ENCODE data around the gene VWF. TPM values are rescaled to one million over a fixed set of nuclear protein-coding genes. Genes with fewer than 3 reads are reported as not detected.

Gene VWF
- total RNA-seq, 1 donor from 2014 or later = not detected

DNA sequence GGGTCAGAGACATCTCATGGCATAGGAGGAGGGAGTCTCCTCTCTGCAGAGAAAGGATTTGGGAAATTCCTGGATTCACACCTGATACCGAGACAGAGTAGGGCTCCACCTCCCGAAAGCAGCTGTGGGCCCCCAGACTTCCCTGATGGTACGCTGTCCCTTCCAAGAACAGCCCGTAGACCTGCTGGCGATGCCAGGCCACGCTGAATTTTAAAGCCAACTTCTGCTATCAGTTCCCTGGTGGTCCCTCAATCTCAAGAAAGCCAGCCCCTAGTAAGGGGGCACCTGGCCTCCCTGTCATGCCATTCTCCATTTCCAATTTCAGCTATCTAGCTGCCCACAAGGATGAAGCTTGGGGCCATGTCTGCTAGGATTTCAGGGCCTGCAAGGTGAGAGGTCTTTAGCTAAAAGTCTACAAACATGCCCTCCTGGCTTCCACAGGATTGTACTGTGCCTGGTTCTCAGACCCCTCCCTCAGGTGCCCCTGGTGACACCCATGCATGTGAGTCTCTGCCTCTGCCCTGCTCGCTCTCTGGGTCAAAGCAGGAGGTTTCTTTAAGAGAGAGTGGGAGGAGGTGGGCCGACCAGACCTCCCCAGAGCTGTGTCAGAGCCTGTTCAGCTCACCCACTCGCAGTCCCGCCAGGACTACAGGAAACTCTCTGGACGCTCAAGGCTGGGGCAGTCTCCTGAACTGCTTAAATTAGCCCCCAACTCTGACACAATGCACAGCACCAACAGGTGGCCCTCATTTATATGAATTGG, 209.9 kb downstream of the VWF start:
- Mint-ChIP-seq H3K36me3 (ENCODE audit: low read depth) (no peaks in the 10 kb centered on the region), H3K4me3 (no peak overlapping the region), H3K4me1 (ENCODE audit: low read depth) (no peaks in the 10 kb centered on the region), H3K9me3 (no peaks in the 10 kb centered on the region), H3K27me3 (ENCODE audit: insufficient read depth) (peaks cover 1% of the 10 kb centered on the region), H3K27ac (no peak overlapping the region)
- intact Hi-C loops (cut with micrococcal nuclease) = no loop called here
- no peak for DNase-seq (ENCODE audit: low spot score)

- no peaks in the 10 kb centered on the region for H3K4me1 Mint-ChIP-seq (ENCODE audit: low read depth)
- H3K9me3 Mint-ChIP-seq = no peaks in the 10 kb centered on the region
- H3K27me3 Mint-ChIP-seq (ENCODE audit: insufficient read depth) = peaks cover 1% of the 10 kb centered on the region
- no peaks in the 10 kb centered on the region for H3K36me3 Mint-ChIP-seq (ENCODE audit: low read depth)
- no peak overlapping the region for H3K4me3 Mint-ChIP-seq
- DNase-seq (ENCODE audit: low spot score) = no peak
- intact Hi-C loops (cut with micrococcal nuclease) = no loop called here
- H3K27ac Mint-ChIP-seq = no peak overlapping the region
These were observed 211.1 kb downstream of the VWF start for GRCh38 chr12:5913387-5913786.

GRCh38 chr12:5912437-5913334, 211.8 kb downstream of the VWF start:
- H3K27me3 Mint-ChIP-seq (ENCODE audit: insufficient read depth) = peaks cover 1% of the 10 kb centered on the region
- H3K27ac Mint-ChIP-seq = no peak overlapping the region
- no peaks in the 10 kb centered on the region for H3K36me3 Mint-ChIP-seq (ENCODE audit: low read depth)
- no peaks in the 10 kb centered on the region for H3K4me1 Mint-ChIP-seq (ENCODE audit: low read depth)
- no peak for DNase-seq (ENCODE audit: low spot score)
- no peaks in the 10 kb centered on the region for H3K9me3 Mint-ChIP-seq
- intact Hi-C loops (cut with micrococcal nuclease) = no loop called here
- no peak overlapping the region for H3K4me3 Mint-ChIP-seq

DNA sequence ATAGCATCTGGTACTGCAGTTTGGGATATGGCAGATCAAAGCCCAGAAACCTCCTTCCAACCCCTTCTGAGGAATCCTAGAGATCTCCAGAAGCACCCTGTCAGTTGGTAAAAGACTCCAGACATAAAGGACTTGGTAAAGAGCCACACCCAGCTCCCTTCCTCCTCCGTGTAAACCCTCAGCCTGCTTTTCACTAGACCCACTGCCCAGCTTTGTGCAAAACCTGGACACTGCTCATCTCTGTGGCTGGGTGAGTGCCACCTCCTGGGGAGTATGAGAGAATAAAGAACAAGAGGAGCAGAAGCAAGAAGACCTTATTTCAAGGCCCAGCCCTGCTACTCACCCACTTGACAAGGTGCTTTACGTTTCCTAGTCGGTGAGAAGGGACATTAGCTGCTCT, 212.5 kb downstream of the VWF start:
- no peaks in the 10 kb centered on the region for H3K9me3 Mint-ChIP-seq
- no peak overlapping the region for H3K4me3 Mint-ChIP-seq
- H3K4me1 Mint-ChIP-seq (ENCODE audit: low read depth) = no peaks in the 10 kb centered on the region
- H3K27me3 Mint-ChIP-seq (ENCODE audit: insufficient read depth) = peaks cover 1% of the 10 kb centered on the region
- H3K36me3 Mint-ChIP-seq (ENCODE audit: low read depth) = no peaks in the 10 kb centered on the region
- no peak for DNase-seq (ENCODE audit: low spot score)
- no peak overlapping the region for H3K27ac Mint-ChIP-seq
- intact Hi-C loops (cut with micrococcal nuclease) = no loop called here

GRCh38 chr12:5910790-5911548, 213.5 kb downstream of the VWF start:
- Mint-ChIP-seq H3K36me3 (ENCODE audit: low read depth) (no peaks in the 10 kb centered on the region), H3K27ac (no peak overlapping the region), H3K27me3 (ENCODE audit: insufficient read depth) (peaks cover 1% of the 10 kb centered on the region), H3K4me3 (no peak overlapping the region), H3K9me3 (no peaks in the 10 kb centered on the region), H3K4me1 (ENCODE audit: low read depth) (no peaks in the 10 kb centered on the region)
- intact Hi-C loops (cut with micrococcal nuclease) = no loop called here
- DNase-seq (ENCODE audit: low spot score) = no peak

GRCh38 chr12:5909560-5909959, 214.9 kb downstream of the VWF start:
- H3K36me3 Mint-ChIP-seq (ENCODE audit: low read depth) = no peaks in the 10 kb centered on the region
- H3K27me3 Mint-ChIP-seq (ENCODE audit: insufficient read depth) = no peaks in the 10 kb centered on the region
- no peak for DNase-seq (ENCODE audit: low spot score)
- H3K9me3 Mint-ChIP-seq = no peaks in the 10 kb centered on the region
- H3K4me3 Mint-ChIP-seq = no peak overlapping the region
- intact Hi-C loops (cut with micrococcal nuclease) = no loop called here
- H3K27ac Mint-ChIP-seq = no peak overlapping the region
- H3K4me1 Mint-ChIP-seq (ENCODE audit: low read depth) = no peaks in the 10 kb centered on the region

GRCh38 chr12:5908251-5908650, 216.2 kb downstream of the VWF start:
- H3K36me3 Mint-ChIP-seq (ENCODE audit: low read depth) = no peaks in the 10 kb centered on the region
- no peaks in the 10 kb centered on the region for H3K27me3 Mint-ChIP-seq (ENCODE audit: insufficient read depth)
- H3K27ac Mint-ChIP-seq = no peak overlapping the region
- DNase-seq (ENCODE audit: low spot score) = no peak
- no peak overlapping the region for H3K4me3 Mint-ChIP-seq
- intact Hi-C loops (cut with micrococcal nuclease) = no loop called here
- H3K9me3 Mint-ChIP-seq = no peaks in the 10 kb centered on the region
- no peaks in the 10 kb centered on the region for H3K4me1 Mint-ChIP-seq (ENCODE audit: low read depth)

DNA sequence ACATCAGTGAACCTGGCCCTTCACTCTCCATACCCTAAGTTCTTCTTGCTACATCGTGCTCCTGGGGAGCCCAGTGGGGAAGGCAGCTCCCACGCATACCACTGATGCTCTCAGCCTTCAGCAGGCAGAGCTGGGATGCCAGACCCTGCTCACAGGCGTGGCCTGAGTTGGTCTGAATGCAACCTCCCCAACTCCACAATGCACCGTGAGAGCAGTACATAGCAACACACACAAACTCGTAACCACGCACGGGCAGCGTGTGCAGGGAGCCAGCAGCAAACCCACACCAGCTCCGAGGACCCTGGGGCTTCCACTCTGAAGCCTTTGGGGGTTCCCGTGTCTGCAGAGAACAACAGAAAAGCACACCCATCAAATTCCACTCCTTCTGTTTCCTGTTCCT, 216.7 kb downstream of the VWF start:
- Mint-ChIP-seq H3K27ac (no peak overlapping the region), H3K27me3 (ENCODE audit: insufficient read depth) (no peaks in the 10 kb centered on the region), H3K36me3 (ENCODE audit: low read depth) (no peaks in the 10 kb centered on the region), H3K4me3 (no peak overlapping the region), H3K4me1 (ENCODE audit: low read depth) (no peaks in the 10 kb centered on the region), H3K9me3 (no peaks in the 10 kb centered on the region)
- intact Hi-C loops (cut with micrococcal nuclease) = no loop called here
- DNase-seq (ENCODE audit: low spot score) = no peak

DNA sequence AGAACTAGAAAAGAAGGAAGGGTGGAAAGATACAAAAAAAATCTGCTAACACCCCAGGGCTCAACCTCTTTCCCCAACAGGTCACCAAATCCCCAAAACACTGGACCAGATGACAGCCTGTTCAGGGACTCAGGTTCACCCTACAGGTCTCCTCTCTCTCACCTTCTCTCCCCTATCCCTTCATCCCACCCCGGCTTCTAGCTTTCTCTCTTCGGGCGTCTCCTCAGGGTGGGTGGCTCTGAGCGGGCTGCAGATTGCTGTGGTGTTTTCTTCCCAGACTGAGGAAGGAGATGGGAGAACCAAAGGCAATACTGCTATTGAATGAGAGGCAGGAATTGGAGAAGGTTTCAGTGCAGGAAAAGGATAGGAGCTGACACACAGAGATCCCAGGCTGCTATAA, 218.7 kb downstream of the VWF start:
- DNase-seq (ENCODE audit: low spot score) = no peak
- no peaks in the 10 kb centered on the region for H3K9me3 Mint-ChIP-seq
- H3K27ac Mint-ChIP-seq = no peak overlapping the region
- H3K4me1 Mint-ChIP-seq (ENCODE audit: low read depth) = no peaks in the 10 kb centered on the region
- H3K36me3 Mint-ChIP-seq (ENCODE audit: low read depth) = no peaks in the 10 kb centered on the region
- intact Hi-C loops (cut with micrococcal nuclease) = no loop called here
- H3K27me3 Mint-ChIP-seq (ENCODE audit: insufficient read depth) = no peaks in the 10 kb centered on the region
- no peak overlapping the region for H3K4me3 Mint-ChIP-seq

- H3K27ac Mint-ChIP-seq = no peak overlapping the region
- DNase-seq (ENCODE audit: low spot score) = no peak
- H3K27me3 Mint-ChIP-seq (ENCODE audit: insufficient read depth) = no peaks in the 10 kb centered on the region
- no peaks in the 10 kb centered on the region for H3K9me3 Mint-ChIP-seq
- intact Hi-C loops (cut with micrococcal nuclease) = no loop called here
- no peak overlapping the region for H3K4me3 Mint-ChIP-seq
- no peaks in the 10 kb centered on the region for H3K36me3 Mint-ChIP-seq (ENCODE audit: low read depth)
- H3K4me1 Mint-ChIP-seq (ENCODE audit: low read depth) = no peaks in the 10 kb centered on the region
These were observed 219.5 kb downstream of the VWF start for GRCh38 chr12:5904969-5905368.

DNA sequence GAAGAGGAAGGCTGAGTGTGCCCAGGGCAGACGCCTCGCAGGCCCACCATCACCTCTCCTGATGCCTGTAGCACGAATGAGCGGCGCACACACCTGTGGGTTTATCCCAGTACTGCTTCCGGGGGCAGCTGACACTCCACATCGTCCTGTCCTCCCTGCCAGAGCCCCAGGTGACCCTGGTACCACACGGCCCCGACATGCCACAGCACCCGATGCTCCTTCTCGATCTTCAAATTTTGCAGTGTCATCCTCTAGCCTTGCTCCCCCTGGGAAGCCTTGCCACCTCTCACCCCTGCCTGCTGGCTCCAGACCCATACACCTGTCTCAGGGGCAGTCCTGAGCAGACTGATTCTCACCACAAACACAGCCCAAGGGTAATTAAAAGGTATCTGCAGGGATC, 220.0 kb downstream of the VWF start:
- DNase-seq (ENCODE audit: low spot score) = no peak
- Mint-ChIP-seq H3K4me1 (ENCODE audit: low read depth) (no peaks in the 10 kb centered on the region), H3K36me3 (ENCODE audit: low read depth) (no peaks in the 10 kb centered on the region), H3K9me3 (no peaks in the 10 kb centered on the region), H3K4me3 (no peak overlapping the region), H3K27me3 (ENCODE audit: insufficient read depth) (no peaks in the 10 kb centered on the region), H3K27ac (no peak overlapping the region)
- intact Hi-C loops (cut with micrococcal nuclease) = no loop called here

DNA sequence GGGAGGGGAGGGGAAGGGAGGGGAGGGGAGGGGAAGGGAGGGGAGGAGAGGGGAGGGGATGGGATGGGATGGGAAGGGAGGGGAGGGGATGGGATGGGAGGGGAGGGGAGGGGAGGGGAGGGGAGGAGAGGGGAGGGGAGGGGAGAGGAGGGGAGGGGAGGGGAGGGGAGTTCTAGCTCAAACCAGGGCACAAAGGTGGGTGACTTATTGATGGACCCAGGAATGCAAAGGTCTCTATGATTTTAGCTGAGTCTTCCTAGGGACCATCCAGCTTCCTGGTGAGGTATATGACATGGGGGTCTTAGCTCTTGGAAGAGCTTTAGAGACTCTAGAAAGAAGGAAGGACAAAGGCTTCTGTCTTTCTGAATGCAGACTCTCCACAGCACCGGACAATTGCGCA, 221.7 kb downstream of the VWF start:
- no peaks in the 10 kb centered on the region for H3K4me1 Mint-ChIP-seq (ENCODE audit: low read depth)
- no peak overlapping the region for H3K27ac Mint-ChIP-seq
- intact Hi-C loops (cut with micrococcal nuclease) = no loop called here
- H3K36me3 Mint-ChIP-seq (ENCODE audit: low read depth) = no peaks in the 10 kb centered on the region
- H3K9me3 Mint-ChIP-seq = no peaks in the 10 kb centered on the region
- H3K27me3 Mint-ChIP-seq (ENCODE audit: insufficient read depth) = peaks cover under 1% of the 10 kb centered on the region
- H3K4me3 Mint-ChIP-seq = no peak overlapping the region
- DNase-seq (ENCODE audit: low spot score) = no peak

- DNase-seq (ENCODE audit: low spot score) = no peak
- intact Hi-C loops (cut with micrococcal nuclease) = no loop called here
- Mint-ChIP-seq H3K9me3 (no peaks in the 10 kb centered on the region), H3K4me1 (ENCODE audit: low read depth) (no peaks in the 10 kb centered on the region), H3K27me3 (ENCODE audit: insufficient read depth) (peaks cover 1% of the 10 kb centered on the region), H3K27ac (no peak overlapping the region), H3K36me3 (ENCODE audit: low read depth) (no peaks in the 10 kb centered on the region), H3K4me3 (no peak overlapping the region)
These were observed 223.1 kb downstream of the VWF start for GRCh38 chr12:5901416-5901815.

All from activated T-helper 1 cell treated with anti-CD3 and anti-CD28 coated beads, Interleukin-12 subunit alpha, Interleukin-12 subunit beta, Interleukin-2, Interleukin-4 antibody, amounts not matched to agents 30 ng/mL and 10 ng/mL and 1 ng/mL, durations not matched to agents 14 hours and 24 hours and 36 hours (primary cell).